H1 (cell line): ENCODE data around the gene ISOC1. TPM values are rescaled to one million over a fixed set of nuclear protein-coding genes. Genes with fewer than 3 reads are reported as not detected.

Experiments used
- CHD2 ChIP-seq: IDR thresholded peaks from 2 replicates; pipeline ENCODE4 v1.6.1; 2012; ENCODE audit warnings: low read length, improper control_type of control experiment
- SIRT6 ChIP-seq: IDR thresholded peaks from one replicate; pipeline ENCODE4 v1.7.1; 2012; ENCODE audit warnings: low read length, inconsistent platforms
- polyA plus RNA-seq, 7 experiments: library from polyadenylated mRNA; depleted of rRNA in 3 of 7; stranded (reverse) in 5 of 7; unstranded in 2 of 7; fragments of >200 nt in 5 of 7; fragments of 200-250 nt in 2 of 7; gene quantifications; 1 replicate in 5 of 7; 2 replicates in 1 of 7; 4 replicates in 1 of 7; pipeline versions ENCODE4 v1.2.1 to v1.2.3, GENCODE V29; 2011 to 2013; ENCODE audit warnings: missing spikeins in 2 of 7, mixed read lengths in 2 of 7
- total RNA-seq: library from RNA; stranded (reverse); fragmentation: NEBNext Ultra II Directional; extraction: Animal tissue kit (Norgen Biotek cat#: 25700); gene quantifications from 2 replicates; pipeline ENCODE4 v1.2.1, GENCODE V29; 2021
- TF ChIP-seq, protein P1 (sequence below), 3 experiments: IDR thresholded peaks; 1 replicate in 2 of 3; 2 replicates in 1 of 3; pipeline versions ENCODE4 v1.5.1 to v1.6.1; 2011; ENCODE audit warnings: low read length in 3 of 3, mild to moderate bottlenecking in 3 of 3, inconsistent platforms in 2 of 3, low read depth in 1 of 3, moderate library complexity in 1 of 3; ENCODE audit not compliant: insufficient read depth in 1 of 3; ENCODE audit errors: control extremely low read depth in 1 of 3

The ISOC1 gene
- total and polyA plus RNA-seq, 2 of the 8 experiments (the other 6 are each of a cell fraction or from before 2014, with no cell fraction given), result 27.7 to 34.9 TPM

- TF ChIP-seq SIRT6, result no peak
- TF ChIP-seq, protein P1, sequence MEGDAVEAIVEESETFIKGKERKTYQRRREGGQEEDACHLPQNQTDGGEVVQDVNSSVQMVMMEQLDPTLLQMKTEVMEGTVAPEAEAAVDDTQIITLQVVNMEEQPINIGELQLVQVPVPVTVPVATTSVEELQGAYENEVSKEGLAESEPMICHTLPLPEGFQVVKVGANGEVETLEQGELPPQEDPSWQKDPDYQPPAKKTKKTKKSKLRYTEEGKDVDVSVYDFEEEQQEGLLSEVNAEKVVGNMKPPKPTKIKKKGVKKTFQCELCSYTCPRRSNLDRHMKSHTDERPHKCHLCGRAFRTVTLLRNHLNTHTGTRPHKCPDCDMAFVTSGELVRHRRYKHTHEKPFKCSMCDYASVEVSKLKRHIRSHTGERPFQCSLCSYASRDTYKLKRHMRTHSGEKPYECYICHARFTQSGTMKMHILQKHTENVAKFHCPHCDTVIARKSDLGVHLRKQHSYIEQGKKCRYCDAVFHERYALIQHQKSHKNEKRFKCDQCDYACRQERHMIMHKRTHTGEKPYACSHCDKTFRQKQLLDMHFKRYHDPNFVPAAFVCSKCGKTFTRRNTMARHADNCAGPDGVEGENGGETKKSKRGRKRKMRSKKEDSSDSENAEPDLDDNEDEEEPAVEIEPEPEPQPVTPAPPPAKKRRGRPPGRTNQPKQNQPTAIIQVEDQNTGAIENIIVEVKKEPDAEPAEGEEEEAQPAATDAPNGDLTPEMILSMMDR (IDR thresholded peaks at IDR 0.05; ENCODE audit: control extremely low read depth in 1 of 3, insufficient read depth in 1 of 3, low read depth in 1 of 3, low read length in 3 of 3), result no peak
- no peak for TF ChIP-seq CHD2
Observed at GRCh38 chr5:129078660-129079059, 15.9 kb upstream of the ISOC1 start (continued).
